HG02678 (cell line): ENCODE data around the gene NBR1.
A peak's percentile ranks its signal among the peaks of the same experiment; 100 is the strongest.
"Not testable (repeated sequence)": the region's sequence is repeated elsewhere in the genome, so short reads cannot be mapped to it uniquely, and the experiment has no call there.

ENCODE experiments used
- ATAC-seq: cut with Tn5 transposase; IDR thresholded peaks from one replicate; pipeline ENCODE4 v1.9.1; 2021; ENCODE audit warnings: mild to moderate bottlenecking, moderate library complexity; ENCODE audit not compliant: unreplicated experiment

NBR1 gene, protein sequence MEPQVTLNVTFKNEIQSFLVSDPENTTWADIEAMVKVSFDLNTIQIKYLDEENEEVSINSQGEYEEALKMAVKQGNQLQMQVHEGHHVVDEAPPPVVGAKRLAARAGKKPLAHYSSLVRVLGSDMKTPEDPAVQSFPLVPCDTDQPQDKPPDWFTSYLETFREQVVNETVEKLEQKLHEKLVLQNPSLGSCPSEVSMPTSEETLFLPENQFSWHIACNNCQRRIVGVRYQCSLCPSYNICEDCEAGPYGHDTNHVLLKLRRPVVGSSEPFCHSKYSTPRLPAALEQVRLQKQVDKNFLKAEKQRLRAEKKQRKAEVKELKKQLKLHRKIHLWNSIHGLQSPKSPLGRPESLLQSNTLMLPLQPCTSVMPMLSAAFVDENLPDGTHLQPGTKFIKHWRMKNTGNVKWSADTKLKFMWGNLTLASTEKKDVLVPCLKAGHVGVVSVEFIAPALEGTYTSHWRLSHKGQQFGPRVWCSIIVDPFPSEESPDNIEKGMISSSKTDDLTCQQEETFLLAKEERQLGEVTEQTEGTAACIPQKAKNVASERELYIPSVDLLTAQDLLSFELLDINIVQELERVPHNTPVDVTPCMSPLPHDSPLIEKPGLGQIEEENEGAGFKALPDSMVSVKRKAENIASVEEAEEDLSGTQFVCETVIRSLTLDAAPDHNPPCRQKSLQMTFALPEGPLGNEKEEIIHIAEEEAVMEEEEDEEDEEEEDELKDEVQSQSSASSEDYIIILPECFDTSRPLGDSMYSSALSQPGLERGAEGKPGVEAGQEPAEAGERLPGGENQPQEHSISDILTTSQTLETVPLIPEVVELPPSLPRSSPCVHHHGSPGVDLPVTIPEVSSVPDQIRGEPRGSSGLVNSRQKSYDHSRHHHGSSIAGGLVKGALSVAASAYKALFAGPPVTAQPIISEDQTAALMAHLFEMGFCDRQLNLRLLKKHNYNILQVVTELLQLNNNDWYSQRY

DNA sequence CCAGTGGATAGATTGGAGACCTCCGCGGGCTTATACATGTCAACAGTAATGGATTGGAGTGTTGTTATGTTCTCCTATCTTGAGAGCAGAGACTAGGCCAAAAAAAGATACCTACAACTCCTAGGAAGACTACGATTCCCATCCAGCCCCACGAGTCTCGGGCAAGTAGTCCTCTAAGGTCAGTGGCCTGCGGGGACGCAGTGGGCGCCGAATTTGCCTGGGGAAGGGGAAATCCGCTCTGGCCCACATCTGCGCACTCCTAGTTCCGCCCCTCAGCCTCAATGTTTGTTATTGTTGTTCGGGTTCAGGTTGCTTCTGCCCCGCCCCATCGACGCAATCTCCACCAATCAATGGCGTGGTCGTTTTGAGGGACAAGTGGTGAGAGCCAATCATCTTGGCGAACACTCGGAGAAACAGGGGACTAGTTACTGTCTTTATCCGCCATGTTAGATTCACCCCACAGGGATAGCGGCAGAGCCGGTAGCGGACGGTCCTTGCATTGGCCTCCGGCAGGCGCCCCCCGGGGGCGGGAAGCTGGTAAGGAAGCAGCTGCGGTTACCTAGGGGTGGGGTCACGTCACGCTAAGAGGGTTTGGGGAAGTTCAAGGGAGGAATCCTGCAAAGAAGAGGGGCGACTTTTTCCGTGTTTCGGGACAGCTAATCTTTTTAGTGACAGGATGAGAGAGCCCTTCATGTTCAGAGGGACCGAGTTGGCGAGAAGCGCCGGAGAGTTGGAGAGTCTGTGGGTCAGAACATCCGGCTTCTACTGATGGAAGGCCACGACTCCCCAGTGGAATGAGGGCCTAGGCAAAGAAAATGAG, at the start of gene NBR1:
Gene NBR1, plus strand, starts transcription at position 449 of the 820 bp plus-strand sequence. CDS start 4,586 bp downstream, outside the sequence.
- peak; percentile 81 for ATAC-seq

DNA sequence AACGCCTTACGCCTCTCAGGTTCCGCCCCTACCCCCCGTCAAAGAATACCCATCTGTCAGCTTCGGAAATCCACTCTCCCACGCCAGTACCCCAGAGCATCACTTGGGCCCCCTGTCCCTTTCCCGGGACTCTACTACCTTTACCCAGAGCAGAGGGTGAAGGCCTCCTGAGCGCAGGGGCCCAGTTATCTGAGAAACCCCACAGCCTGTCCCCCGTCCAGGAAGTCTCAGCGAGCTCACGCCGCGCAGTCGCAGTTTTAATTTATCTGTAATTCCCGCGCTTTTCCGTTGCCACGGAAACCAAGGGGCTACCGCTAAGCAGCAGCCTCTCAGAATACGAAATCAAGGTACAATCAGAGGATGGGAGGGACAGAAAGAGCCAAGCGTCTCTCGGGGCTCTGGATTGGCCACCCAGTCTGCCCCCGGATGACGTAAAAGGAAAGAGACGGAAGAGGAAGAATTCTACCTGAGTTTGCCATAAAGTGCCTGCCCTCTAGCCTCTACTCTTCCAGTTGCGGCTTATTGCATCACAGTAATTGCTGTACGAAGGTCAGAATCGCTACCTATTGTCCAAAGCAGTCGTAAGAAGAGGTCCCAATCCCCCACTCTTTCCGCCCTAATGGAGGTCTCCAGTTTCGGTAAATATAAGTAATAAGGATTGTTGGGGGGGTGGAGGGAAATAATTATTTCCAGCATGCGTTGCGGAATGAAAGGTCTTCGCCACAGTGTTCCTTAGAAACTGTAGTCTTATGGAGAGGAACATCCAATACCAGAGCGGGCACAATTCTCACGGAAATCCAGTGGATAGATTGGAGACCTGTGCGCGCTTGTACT, 45.7 kb upstream of the NBR1 start, which contains the start of gene BRCA1:
Gene BRCA1, minus strand, starts transcription at position 232 of the 834 bp plus-strand sequence. CDS start 1,268 bp downstream, outside the sequence.
- ATAC-seq, result peak; percentile 97

DNA sequence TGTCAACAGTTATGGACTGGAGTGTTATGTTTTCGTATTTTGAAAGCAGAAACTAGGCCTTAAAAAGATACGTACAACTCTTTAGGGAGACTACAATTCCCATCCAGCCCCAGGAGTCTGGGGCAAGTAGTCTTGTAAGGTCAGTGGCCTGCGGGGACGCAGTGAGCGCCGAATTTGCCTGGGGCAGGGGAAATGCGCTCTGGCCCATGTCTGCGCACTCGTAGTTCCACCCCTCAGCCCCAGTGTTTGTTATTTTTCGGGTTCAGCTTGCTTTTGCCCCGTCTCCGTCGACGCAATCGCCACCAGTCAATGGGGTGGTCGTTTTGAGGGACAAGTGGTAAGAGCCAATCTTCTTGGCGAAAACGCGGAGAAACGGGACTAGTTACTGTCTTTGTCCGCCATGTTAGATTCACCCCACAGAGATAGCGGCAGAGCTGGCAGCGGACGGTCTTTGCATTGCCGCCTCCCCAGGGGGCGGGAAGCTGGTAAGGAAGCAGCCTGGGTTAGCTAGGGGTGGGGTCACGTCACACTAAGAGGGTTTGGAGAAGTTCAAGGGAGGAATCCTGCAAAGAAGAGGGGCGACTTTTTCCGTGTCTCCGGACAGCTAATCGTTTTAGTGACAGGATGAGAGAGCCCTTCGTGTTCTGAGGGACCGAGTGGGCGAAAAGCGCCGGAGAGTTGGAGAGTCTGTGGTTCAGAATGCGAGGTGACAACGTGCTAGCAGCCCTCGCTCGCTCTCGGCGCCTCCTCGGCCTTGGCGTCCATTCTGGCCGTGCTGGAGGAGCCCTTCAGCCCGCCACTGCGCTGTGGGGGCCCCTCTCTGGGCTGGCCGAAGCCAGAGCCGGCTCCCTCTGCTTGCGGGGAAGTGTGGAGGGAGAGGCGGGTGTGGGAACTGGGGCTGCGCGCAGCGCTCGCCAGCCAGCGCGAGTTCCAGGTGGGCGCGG, 44.8 kb upstream of the NBR1 start:
- ATAC-seq, result no peak

DNA sequence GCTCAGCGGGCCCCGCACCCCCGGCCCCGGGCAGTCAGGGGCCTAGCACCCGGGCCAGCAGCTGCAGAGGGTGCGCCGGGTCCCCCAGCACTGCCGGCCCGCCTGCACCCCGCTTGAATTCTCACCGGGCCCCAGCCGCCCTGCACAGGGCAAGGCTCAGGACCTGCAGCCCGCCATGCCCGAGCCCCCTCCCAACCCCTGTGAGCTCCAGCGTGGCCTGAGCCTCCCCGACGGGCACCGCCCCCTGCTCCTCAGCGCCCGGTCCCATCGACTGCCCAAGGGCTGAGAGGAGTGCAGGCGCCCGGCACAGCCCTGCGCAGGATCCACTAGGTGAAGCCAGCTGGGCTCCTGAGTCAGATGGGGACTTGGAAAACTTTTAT, 44.1 kb upstream of the NBR1 start:
- no peak for ATAC-seq

DNA sequence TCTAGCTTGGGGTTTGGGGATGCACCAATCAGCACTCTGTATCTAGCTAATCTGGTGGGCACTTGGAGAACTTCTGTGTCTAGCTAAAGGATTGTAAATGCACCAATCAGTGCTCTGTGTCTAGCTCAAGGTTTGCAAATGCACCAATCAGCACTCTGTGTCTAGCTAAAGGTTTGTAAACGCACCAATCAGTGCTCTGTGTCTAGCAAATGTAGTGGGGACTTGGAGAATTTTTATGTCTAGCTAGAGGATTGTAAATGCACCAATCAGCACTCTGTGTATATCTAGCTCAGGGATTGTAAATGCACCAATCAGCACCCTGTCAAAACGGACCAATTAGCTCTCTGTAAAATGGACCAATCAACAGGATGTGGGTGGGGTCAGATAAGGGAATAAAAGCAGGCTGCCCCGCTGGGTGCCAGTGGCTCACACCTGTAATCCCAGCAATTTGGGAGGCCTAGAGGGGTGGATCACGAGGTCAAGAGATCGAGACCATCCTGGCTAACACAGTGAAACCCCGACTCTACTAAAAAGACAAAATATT, 43.6 kb upstream of the NBR1 start:
- not testable (repeated sequence) for ATAC-seq

DNA sequence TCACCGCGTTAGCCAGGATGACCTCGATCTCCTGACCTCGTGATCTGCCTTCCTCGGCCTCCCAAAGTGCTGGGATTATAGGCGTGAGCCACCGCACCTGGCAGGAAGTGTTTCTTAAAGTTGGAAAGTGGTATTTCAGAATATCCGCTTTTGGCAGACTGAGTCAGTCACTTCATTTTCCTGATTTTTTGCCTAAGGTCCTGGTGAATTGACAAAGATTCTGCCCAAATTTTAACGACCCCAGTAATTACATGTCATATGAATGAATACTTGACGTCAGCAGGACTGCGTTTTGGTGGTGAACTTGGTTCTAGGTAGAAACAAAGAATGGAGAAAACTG, 41.4 kb upstream of the NBR1 start:
- no peak for ATAC-seq

DNA sequence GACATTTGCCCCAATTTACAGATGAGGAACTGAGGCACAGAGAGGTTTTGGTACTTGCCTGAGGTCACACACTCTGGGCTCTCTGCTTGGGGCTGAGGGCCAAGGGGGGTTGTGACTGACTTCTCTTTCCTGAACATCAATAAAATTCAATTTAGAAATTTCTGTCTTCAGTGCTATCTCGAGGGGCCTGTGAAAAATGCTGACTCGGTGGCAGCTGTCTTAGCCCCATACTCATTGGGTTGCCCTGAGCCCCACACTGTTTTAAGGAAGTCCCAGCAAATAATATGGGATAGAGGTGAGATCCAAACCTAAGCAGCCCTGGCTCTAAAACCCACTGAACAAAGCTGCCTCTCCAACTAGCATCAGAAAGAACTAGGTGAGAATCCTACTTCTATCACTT, 38.9 kb upstream of the NBR1 start:
- ATAC-seq, result no peak

DNA sequence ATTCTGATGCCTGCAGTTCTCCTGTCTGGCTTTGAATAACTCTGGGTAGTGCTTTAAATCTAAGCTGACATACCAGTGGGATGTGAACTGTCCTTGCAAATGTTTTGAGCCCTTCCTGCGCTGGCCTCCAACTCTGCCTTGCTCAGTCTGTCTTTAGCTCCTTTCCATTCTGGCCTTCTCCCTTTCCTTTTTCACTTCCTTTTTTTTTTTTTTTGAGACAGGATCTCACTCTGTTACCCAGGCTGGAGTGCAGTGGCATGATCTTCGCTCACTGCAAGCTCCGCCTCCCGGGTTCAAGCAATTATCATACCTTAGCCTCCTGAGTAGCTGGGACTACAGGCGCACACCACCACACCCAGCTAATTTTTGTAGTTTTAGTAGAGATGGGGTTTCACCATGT, 37.6 kb upstream of the NBR1 start:
- not testable (repeated sequence) for ATAC-seq

DNA sequence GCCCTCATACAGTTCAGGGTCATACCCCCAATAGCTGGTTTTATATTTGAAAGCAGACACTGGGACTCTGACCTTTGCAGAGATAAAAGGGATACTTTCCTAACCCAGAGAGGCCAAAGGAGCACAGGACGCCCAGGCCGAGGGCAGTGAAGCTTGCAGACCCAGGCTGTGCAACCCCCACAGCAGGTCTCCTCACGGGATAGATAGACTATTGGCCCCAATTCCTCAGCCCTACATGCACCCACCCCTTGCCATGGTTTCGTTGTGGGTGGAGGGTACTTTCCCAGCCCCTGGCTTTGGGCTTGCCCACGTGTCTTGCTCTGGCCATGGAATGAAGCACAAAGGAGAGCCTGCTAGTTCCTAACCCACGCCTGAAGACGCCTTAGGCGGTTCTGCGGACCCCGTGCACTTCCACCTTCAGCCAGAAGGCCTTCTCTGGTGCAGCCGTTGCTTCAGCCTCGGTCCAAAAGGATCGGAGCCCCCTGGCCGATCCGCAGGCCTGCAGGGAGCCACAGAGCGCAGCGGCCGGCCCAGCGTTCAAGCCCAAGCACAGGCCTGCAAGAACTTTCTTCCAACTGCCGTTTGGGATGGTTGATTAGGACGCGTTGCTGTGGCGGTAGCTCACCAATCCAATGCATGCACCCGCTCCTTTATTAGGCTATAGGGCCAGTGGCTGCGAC, 36.1 kb upstream of the NBR1 start:
- no peak for ATAC-seq

DNA sequence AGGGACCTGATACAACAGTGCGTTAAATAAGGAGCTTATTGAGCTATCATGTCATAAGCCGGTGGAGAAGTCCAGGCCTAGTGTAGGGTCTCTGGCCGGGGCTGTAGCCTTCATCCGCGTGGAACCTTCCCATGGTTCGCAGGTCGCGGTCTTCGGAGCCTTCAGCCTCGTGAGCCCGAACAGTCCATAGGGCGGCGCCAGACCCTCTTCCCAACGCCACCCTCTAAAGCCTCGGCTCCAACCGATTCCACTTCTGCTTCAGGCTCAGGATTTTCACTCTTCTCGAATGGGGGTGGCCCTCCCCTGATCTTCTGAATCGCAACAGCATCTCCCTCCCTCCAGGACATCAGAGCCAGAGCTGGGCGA, 35.6 kb upstream of the NBR1 start:
- ATAC-seq, result no peak

DNA sequence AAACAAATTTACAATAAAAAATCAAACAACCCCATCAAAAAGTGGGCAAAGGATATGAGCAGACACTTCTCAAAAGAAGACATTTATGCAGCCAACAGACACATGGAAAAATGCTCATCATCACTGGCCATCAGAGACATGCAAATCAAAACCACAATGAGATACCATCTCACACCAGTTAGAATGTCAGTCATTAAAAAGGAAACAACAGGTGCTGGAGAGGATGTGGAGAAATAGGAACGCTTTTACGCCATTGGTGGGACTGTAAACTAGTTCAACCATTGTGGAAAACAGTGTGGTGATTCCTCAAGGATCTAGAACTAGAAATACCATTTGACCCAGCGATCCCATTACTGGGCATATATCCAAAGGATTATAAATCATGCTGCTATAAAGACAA, 34.4 kb upstream of the NBR1 start:
- ATAC-seq, result not testable (repeated sequence)

DNA sequence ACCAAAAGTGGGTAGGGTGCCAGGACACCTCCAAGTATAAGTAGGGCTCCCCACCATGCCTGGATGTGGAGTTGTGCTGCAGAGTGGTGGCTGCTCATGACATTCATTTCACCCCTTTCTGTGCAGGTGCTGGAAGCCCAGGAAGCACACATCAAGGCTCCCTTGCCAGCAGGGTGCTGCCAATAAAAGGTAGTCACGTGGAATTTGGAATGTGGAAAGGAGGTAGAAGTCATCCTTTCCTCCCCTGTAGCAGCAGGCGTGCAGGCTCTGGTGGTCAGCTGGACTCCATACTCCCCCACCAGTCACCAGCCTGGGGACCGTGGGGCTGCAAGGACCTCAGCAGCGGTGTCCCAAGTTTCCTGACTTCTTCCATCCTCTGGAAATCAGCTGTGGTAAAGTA, 32.5 kb upstream of the NBR1 start:
- ATAC-seq, result not testable (repeated sequence)

DNA sequence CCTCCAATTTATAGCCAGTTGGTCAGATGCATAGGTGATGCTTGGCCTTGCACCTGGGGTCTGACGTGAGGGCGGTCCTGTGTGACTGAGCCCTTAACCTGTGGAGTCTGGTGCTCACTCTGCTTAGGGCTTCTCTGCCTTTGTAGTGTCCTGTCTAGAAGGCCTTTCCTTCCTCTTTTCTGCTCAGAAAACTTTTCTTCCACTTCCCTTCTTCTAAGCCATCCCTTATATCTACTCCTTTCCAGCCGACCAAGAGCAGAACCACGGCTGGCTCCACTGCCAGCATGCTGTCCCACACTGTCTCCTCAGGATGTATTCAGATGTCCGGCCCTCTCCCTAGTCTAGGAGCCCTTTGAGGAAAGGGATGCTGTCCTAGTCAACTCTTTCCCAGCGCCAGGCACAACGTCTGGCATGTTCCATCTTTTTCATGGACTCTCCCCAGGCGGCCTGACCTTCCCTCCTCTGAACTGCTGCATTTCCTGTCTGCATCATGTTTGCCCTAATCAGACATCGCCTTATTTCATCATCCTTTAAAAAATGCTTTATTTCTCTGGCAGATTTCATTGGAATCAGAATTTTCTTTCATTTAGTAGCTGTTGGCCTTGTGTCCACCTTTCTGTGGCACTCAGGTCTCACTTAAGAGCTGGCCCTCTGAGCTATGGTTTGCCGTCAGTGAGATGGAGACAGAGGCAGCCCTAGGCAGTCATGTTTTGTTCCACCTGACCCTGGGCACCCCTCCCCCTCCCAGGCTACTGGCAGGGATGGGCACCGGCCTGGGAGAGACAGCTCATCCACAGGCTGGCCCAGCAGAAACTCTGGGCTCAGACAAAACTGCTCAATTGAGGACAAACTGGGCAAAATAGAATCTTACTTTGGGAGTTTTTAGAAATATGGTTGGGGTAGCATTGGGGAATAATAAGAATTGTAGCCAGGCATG, 30.4 kb upstream of the NBR1 start:
- ATAC-seq, result no peak

DNA sequence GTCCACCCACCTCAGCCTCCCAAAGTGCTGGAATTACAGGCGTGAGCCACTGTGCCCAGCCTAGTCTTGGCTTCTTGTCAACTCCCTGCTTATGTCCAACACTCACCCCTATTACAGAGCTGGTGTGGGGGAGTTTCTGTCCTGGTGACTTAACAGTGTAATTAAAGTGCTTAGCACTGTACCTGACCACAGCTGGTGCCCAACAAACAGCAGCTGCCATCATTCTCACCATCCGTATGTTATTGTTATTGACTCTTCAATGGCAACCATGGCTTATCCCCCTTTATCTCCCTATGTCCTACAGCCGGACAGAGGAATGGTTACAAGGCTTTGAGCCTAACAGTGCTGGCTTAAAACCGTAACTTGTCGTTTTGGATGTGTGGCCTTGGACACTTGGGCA, 28.9 kb upstream of the NBR1 start:
- no peak for ATAC-seq

DNA sequence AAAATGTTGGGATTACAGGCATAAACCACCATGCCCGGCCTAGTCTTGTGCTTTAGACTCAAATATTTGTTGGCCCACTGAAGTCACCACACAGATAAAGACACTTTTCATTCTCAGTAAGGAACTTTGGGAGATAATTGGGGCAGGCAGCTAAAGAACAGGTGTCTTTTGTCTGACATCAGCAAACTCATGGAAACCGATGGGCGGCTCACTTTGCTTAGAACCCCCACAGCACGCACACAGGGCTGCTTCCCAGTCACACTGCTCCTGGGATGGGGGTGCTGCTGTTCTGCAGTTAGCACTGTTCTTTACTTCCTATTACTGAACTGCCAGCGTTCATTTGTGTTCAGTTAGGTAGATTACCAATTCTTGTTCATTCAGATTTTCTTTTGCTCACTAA, 27.8 kb upstream of the NBR1 start:
- ATAC-seq, result no peak

DNA sequence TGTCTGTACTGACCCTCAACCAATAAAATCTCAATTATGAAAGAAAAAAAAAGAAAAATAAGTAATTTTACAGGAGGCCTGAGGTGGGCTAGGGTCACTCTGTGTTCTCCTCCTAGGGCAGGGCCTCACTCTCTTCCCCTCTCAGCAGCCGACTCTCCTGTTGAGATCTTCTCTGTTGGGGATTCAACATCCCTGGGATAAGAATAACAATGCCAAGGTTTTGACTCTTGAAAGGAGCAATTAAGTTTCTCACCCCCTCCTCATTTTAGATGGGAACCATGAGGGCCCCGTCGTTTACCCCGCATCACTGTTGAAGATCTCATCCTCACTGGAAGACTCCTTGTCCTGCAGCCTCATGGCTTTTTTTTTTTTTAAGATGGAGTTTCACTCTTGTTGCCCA, 24.4 kb upstream of the NBR1 start:
- no peak for ATAC-seq

DNA sequence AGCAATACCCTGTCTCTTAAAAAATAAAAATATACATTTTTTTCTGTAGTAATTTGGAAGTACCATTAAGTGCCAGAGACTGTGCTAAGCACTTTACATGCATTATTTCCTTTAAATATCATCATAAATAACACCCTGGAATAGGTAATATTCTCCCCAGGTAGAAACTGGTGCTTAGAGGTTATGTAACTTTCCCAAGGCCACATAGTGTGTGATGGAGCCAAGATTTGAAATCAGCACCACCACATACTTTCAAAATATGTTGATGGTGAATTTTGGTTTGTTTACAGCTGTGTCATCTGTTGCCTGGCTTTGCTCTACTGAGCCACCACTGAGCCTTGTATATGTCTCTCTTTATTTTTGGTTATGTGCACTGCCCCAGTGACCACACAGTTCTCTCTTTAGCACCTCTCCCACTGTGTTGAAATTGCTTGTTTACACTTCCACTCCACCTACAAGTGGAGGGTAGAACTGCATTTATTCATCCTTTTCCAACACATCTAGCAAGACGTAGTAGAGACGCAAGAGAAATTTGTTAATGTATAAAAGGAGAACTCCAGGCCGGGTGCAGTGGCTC, 19.0 kb upstream of the NBR1 start:
- no peak for ATAC-seq
